ENCODE data around the gene CGB7. TPM values are rescaled to one million over a fixed set of nuclear protein-coding genes. Genes with fewer than 3 reads are reported as not detected.

Gene CGB7
- polyA plus RNA-seq, 1 donor from 2014 or later = not detected

Other genes starting within 250 kb of the CGB7 start
- 31.8 TPM for gene BCAT2, start 246.7 kb downstream of the CGB7 start, polyA plus RNA-seq
- gene HSD17B14, start 221.3 kb downstream of the CGB7 start, polyA plus RNA-seq = 1.2 TPM
- gene PLEKHA4, start 189.1 kb downstream of the CGB7 start, polyA plus RNA-seq = 3.2 TPM
- 558 TPM for gene PPP1R15A, start 185.3 kb downstream of the CGB7 start, polyA plus RNA-seq
- gene TULP2, start 159.0 kb downstream of the CGB7 start, polyA plus RNA-seq = not detected
- 103 TPM for gene NUCB1, start 157.4 kb downstream of the CGB7 start, polyA plus RNA-seq
- 0.39 TPM for gene DHDH, start 124.0 kb downstream of the CGB7 start, polyA plus RNA-seq
- gene BAX, start 102.9 kb downstream of the CGB7 start, polyA plus RNA-seq = 101 TPM
- gene FTL, start 92.4 kb downstream of the CGB7 start, polyA plus RNA-seq = 7,236 TPM
- gene GYS1, start 64.4 kb downstream of the CGB7 start, polyA plus RNA-seq = 26.4 TPM
- gene RUVBL2, start 63.9 kb downstream of the CGB7 start, polyA plus RNA-seq = 65.7 TPM
- gene LHB, start 40.7 kb downstream of the CGB7 start, polyA plus RNA-seq = 0.78 TPM
- gene CGB3, start 33.4 kb downstream of the CGB7 start, polyA plus RNA-seq = not detected
- gene CGB2, start 25.9 kb downstream of the CGB7 start, polyA plus RNA-seq = not detected
- not detected for gene CGB1, start 20.9 kb downstream of the CGB7 start, polyA plus RNA-seq
- gene CGB5, start 13.9 kb downstream of the CGB7 start, polyA plus RNA-seq = not detected
- not detected for gene CGB8, start 8.6 kb downstream of the CGB7 start, polyA plus RNA-seq
- gene NTF4, start 7.1 kb upstream of the CGB7 start, polyA plus RNA-seq = not detected
- not detected for gene KCNA7, start 14.9 kb upstream of the CGB7 start, polyA plus RNA-seq
- 67.0 TPM for gene SNRNP70, start 27.7 kb upstream of the CGB7 start, polyA plus RNA-seq
- 8.3 TPM for gene LIN7B, start 56.6 kb upstream of the CGB7 start, polyA plus RNA-seq
- 2.6 TPM for gene C19orf73, start 61.4 kb upstream of the CGB7 start, polyA plus RNA-seq
- gene PPFIA3, start 61.8 kb upstream of the CGB7 start, polyA plus RNA-seq = not detected
- gene HRC, start 97.6 kb upstream of the CGB7 start, polyA plus RNA-seq = not detected
- not detected for gene TRPM4, start 100.0 kb upstream of the CGB7 start, polyA plus RNA-seq

All from IgD-negative memory B cell (primary cell).